Neural progenitor cell (in vitro differentiated cells): Measurements from ENCODE around the gene EPS8L1.

Experiments used
- EZH2 ChIP-seq: fragments of 200-600 bp; sonication (generic); IDR thresholded peaks from 2 replicates; pipeline ENCODE4 v1.6.1; 2017; ENCODE audit warnings: antibody characterized with exemption, mild to moderate bottlenecking, moderate library complexity
- EZH2phosphoT487 ChIP-seq: fragments of 200-600 bp; sonication (generic); IDR thresholded peaks from 2 replicates; pipeline ENCODE4 v1.6.1; 2017; ENCODE audit warnings: antibody characterized with exemption
- TF ChIP-seq, protein P1 (sequence below): fragments of 200-600 bp; sonication (generic); IDR thresholded peaks from 2 replicates; pipeline ENCODE4 v1.5.1; 2017; ENCODE audit warnings: antibody characterized with exemption, mild to moderate bottlenecking

DNA sequence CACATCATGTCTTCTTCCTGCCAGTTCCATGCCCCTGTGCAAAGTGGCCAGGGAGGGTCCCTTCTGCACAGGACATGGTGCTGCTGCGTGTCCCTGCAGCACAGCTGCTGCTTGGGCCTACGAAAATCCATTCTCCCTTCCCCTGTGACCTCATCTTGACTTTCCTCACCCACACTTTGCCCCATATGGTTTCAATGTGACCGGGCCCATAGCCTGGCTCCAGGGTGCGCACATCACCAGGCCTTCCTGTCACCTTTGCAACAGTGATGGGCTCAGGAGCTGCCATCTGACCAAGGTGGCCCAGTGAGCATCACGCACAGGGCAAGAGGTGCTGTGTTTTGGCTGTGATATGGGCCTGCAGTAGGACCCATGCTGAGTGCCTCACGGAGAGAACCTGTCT, 30.9 kb downstream of the EPS8L1 start:
- TF ChIP-seq, protein P1, sequence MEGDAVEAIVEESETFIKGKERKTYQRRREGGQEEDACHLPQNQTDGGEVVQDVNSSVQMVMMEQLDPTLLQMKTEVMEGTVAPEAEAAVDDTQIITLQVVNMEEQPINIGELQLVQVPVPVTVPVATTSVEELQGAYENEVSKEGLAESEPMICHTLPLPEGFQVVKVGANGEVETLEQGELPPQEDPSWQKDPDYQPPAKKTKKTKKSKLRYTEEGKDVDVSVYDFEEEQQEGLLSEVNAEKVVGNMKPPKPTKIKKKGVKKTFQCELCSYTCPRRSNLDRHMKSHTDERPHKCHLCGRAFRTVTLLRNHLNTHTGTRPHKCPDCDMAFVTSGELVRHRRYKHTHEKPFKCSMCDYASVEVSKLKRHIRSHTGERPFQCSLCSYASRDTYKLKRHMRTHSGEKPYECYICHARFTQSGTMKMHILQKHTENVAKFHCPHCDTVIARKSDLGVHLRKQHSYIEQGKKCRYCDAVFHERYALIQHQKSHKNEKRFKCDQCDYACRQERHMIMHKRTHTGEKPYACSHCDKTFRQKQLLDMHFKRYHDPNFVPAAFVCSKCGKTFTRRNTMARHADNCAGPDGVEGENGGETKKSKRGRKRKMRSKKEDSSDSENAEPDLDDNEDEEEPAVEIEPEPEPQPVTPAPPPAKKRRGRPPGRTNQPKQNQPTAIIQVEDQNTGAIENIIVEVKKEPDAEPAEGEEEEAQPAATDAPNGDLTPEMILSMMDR: no peak
- TF ChIP-seq EZH2: no peak
- no peak for TF ChIP-seq EZH2phosphoT487
